Tibial nerve (tissue), 3 donors: Measurements from ENCODE around the gene TNIK.
A peak's percentile ranks its signal among the peaks of the same experiment; 100 is the strongest.

Source experiments
- POLR2A ChIP-seq, 2 donors: fragments of 450-650 bp; IDR thresholded peaks; one replicate each; pipeline ENCODE4 v1.6.1; 2017; ENCODE audit warnings: antibody characterized with exemption in 2 of 2, mild to moderate bottlenecking in 2 of 2, moderate library complexity in 2 of 2
- TF ChIP-seq, protein P1 (sequence below), 5 experiments: fragments of 200-600 bp in 3 of 5; fragments of 450-650 bp in 2 of 5; sonication (generic) in 3 of 5; IDR thresholded peaks; one replicate each; pipeline ENCODE4 v1.5.1; 2016 to 2019; ENCODE audit warnings: antibody characterized with exemption in 5 of 5, mild to moderate bottlenecking in 3 of 5, moderate library complexity in 2 of 5

DNA sequence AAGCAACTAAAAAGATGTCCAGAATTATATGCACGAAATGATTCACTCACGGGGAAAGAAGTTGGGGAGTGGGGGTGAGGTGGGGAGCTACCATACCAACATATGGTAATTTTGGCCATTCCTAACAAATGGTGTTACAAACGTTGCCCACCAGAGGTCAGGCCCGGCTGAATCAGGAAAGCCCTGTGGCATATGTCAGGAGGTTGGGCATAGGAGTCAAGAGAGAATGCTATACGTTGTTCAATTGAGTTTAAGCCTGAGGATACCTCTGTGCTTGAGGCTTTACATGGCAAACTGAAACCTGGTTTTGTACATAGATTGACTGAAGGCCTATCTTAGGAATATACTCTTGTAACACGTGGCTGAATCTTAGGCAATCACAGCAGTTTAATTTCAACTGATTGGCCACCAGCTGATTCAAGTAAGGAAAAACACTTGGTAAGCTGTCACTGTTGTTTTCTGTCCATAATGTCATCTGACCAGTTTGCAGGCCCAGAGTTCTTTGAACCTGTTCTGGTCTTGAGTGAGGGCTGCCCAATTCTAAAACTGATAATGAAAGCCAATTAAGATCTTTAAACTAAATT, 410.3 kb downstream of the TNIK start:
- TF ChIP-seq POLR2A (IDR thresholded peaks at IDR 0.05): no peak
- TF ChIP-seq, protein P1, sequence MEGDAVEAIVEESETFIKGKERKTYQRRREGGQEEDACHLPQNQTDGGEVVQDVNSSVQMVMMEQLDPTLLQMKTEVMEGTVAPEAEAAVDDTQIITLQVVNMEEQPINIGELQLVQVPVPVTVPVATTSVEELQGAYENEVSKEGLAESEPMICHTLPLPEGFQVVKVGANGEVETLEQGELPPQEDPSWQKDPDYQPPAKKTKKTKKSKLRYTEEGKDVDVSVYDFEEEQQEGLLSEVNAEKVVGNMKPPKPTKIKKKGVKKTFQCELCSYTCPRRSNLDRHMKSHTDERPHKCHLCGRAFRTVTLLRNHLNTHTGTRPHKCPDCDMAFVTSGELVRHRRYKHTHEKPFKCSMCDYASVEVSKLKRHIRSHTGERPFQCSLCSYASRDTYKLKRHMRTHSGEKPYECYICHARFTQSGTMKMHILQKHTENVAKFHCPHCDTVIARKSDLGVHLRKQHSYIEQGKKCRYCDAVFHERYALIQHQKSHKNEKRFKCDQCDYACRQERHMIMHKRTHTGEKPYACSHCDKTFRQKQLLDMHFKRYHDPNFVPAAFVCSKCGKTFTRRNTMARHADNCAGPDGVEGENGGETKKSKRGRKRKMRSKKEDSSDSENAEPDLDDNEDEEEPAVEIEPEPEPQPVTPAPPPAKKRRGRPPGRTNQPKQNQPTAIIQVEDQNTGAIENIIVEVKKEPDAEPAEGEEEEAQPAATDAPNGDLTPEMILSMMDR (IDR thresholded peaks at IDR 0.05): peak; percentile 33 to 60 (median 55)
